Lower leg skin (tissue), 4 donors: ENCODE measurements around the gene ABTB2. TPM values are rescaled to one million over a fixed set of nuclear protein-coding genes. Genes with fewer than 3 reads are reported as not detected.

Source experiments
- DNase-seq, 2 donors: peaks; one replicate each; pipeline ENCODE4 v3.0.0-alpha.2; 2019; ENCODE audit warnings: low spot score in 2 of 2
- H3K4me3 ChIP-seq: fragments of 200-600 bp; sonication (generic); 2 replicates; pipeline ENCODE4 v1.5.1; 2017; ENCODE audit warnings: mild to moderate bottlenecking, low read depth; ENCODE audit not compliant: poor library complexity, severe bottlenecking
- POLR2A ChIP-seq, 2 donors: fragments of 450-650 bp; IDR thresholded peaks; one replicate each; pipeline ENCODE4 v1.6.1; 2016 to 2017; ENCODE audit warnings: antibody characterized with exemption in 2 of 2, mild to moderate bottlenecking in 1 of 2, moderate library complexity in 1 of 2
- WGBS, 2 donors: methylation state at CpG; one replicate each; pipeline ENCODE4 v1.1.5; 2018; 5-methylcytosine and 5-hydroxymethylcytosine counted together
- intact Hi-C: fragments of 100-400 bp; cut with DNase I; formaldehyde crosslinking; loops from one replicate; pipeline ENCODE4 v1.15.0; 2023; ENCODE audit warnings: low total_unique reads
- total RNA-seq, 4 donors: library from RNA; depleted of rRNA; stranded (reverse); fragments of >200 nt; gene quantifications; one replicate each; pipeline ENCODE4 v1.1.0, GENCODE V29; 2016
- TF ChIP-seq, protein P1 (sequence below), 3 donors: fragments of 450-650 bp; IDR thresholded peaks; one replicate each; pipeline ENCODE4 v1.5.1; 2016; ENCODE audit warnings: antibody characterized with exemption in 3 of 3, mild to moderate bottlenecking in 3 of 3, moderate library complexity in 2 of 3

Gene ABTB2
- total RNA-seq, 4 donors from 2014 or later = 6.1 to 24.2 (median 11.1) TPM

DNA sequence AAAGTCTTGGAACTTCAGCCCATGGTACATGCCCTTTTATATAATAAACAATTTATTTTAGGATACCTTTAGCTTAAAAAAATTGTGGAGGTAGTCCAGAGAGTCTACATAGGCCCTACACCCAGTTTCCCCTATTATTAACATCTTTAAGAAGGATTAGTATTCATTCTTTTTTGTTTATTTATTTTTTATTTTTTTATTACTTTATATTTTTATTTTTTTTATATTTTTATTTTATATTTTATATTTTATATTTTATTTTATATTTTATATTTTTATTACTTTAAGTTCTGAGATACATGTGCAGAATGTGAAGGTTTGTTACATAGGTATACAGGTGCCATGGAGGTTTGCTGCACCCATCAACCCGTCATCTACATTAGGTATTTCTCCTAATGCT lies 15.9 kb upstream of the ABTB2 start:
- TF ChIP-seq, protein P1, sequence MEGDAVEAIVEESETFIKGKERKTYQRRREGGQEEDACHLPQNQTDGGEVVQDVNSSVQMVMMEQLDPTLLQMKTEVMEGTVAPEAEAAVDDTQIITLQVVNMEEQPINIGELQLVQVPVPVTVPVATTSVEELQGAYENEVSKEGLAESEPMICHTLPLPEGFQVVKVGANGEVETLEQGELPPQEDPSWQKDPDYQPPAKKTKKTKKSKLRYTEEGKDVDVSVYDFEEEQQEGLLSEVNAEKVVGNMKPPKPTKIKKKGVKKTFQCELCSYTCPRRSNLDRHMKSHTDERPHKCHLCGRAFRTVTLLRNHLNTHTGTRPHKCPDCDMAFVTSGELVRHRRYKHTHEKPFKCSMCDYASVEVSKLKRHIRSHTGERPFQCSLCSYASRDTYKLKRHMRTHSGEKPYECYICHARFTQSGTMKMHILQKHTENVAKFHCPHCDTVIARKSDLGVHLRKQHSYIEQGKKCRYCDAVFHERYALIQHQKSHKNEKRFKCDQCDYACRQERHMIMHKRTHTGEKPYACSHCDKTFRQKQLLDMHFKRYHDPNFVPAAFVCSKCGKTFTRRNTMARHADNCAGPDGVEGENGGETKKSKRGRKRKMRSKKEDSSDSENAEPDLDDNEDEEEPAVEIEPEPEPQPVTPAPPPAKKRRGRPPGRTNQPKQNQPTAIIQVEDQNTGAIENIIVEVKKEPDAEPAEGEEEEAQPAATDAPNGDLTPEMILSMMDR (IDR thresholded peaks at IDR 0.05) = no peak
- no peak for TF ChIP-seq POLR2A (IDR thresholded peaks at IDR 0.05)

DNA sequence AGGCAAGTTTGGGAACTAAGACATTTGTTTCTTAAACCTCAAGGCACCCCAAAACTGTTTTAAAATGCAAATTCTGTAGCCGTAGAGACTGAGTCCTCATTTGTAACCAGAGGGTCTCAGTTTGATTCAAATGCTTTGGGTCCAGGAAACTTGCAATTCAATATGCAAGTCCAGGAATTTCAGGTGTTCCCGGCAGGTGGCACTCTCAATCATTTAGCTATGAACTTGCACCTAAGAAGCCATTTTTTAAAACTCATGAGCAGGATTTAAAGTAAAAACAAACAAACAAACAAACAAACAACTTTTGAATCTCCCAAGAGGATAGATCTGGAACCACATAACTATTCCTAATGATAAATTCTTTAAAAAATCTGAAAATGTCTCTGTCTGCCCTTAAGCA lies 8.7 kb upstream of the ABTB2 start:
- intact Hi-C loops = loop anchor here (10.0 kb wide), 1 partner anchor 538 kb away; no protein-coding TSS in a partner anchor
- TF ChIP-seq POLR2A (IDR thresholded peaks at IDR 0.05) = no peak
- TF ChIP-seq, protein P1 (IDR thresholded peaks at IDR 0.05) = no peak

More for the DNA sequence above, 15.9 kb upstream of the ABTB2 start:
- DNase-seq = no peak
- intact Hi-C loops = loop anchor here (10.0 kb wide), 2 partner anchors 81 to 121 kb away; no protein-coding TSS in a partner anchor
- no peak overlapping the region for H3K4me3 ChIP-seq
- 88 to 100% methylated on average over 1 of the region's 1 CpG for WGBS, 2 donors

GRCh38 chr11:34364102-34364501 lies 6.3 kb upstream of the ABTB2 start:
- TF ChIP-seq, protein P1 (IDR thresholded peaks at IDR 0.05) = no peak
- no peak for TF ChIP-seq POLR2A (IDR thresholded peaks at IDR 0.05)
- H3K4me3 ChIP-seq = no peak overlapping the region
- 79% methylated on average over 3 of the region's 3 CpGs for WGBS, 2 donors
- no peak for DNase-seq
- intact Hi-C loops = loop anchor here (10.0 kb wide), 1 partner anchor 541 kb away; no protein-coding TSS in a partner anchor

More for the DNA sequence above, 8.7 kb upstream of the ABTB2 start:
- H3K4me3 ChIP-seq = no peak overlapping the region
- 55 to 64% methylated on average over 2 of the region's 2 CpGs for WGBS, 2 donors
- DNase-seq = no peak

DNA sequence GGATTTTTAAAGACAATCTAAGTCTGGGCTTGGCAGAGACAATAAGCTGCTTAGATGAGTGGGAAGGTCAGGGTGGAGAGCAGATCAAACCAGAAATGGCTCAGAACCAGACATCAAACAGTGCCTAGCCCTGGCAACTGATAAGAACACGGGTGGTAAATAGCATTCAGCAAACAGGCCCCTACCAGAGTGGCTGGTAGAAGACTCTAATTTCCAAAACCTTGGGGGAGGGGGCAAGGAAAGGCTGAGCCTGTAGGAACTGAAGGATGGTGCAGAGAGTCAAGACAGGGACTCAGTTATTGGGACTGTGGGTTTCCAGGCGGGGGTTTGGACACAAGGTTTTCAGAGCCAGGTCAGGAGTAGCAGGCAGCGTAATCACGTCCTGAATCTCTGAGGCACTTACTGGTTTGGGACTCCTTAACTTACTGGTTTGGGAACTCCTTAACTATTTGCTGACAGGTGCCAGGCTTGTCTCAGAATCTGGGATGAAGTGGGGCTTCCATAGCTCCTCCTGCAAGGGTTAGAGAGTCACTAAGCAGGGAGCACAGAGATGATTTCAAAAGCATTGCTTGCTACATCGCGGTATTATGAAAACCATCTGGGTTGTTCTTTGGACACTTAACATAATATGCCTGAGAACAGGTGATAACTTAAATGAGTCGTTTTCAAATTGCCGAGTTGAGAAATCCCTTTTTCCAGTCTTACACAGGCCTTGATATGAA lies 5.7 kb upstream of the ABTB2 start:
- TF ChIP-seq, protein P1 (IDR thresholded peaks at IDR 0.05) = no peak
- TF ChIP-seq POLR2A (IDR thresholded peaks at IDR 0.05) = no peak
- intact Hi-C loops = loop anchor here (10.0 kb wide), 1 partner anchor 541 kb away; no protein-coding TSS in a partner anchor
- no peak overlapping the region for H3K4me3 ChIP-seq
- 75 to 77% methylated on average over 8 of the region's 8 CpGs for WGBS, 2 donors
- no peak for DNase-seq

- TF ChIP-seq POLR2A (IDR thresholded peaks at IDR 0.05) = no peak
- TF ChIP-seq, protein P1 (IDR thresholded peaks at IDR 0.05) = no peak
- no peak for DNase-seq
- intact Hi-C loops = loop anchor here (10.0 kb wide), 1 partner anchor 545 kb away; no protein-coding TSS in a partner anchor
- WGBS, 2 donors = 7 to 19% methylated on average over 1 of the region's 1 CpG
- no peak overlapping the region for H3K4me3 ChIP-seq
These were observed 2.2 kb upstream of the ABTB2 start for GRCh38 chr11:34360046-34360445.
